Superior temporal gyrus (tissue), 1 donor: ENCODE data around the gene LSM7.

Experiments used
- DNase-seq: peaks from one replicate; pipeline ENCODE4 v3.0.0-alpha.2; 2016; ENCODE audit errors: extremely low spot score

Gene LSM7

GRCh38 chr19:2278459-2279158 lies 49.8 kb downstream of the LSM7 start:
- no peak for DNase-seq

GRCh38 chr19:2277138-2277537 lies 51.2 kb downstream of the LSM7 start:
- DNase-seq, result no peak

- no peak for DNase-seq
Observed at GRCh38 chr19:2276429-2276986, 51.9 kb downstream of the LSM7 start.

- no peak for DNase-seq
Observed at GRCh38 chr19:2275588-2276428, 52.6 kb downstream of the LSM7 start.

GRCh38 chr19:2274931-2275535 lies 53.4 kb downstream of the LSM7 start:
- DNase-seq, result peak; percentile 83

GRCh38 chr19:2274185-2274711 lies 54.1 kb downstream of the LSM7 start:
- DNase-seq, result no peak

GRCh38 chr19:2273356-2274184 lies 54.8 kb downstream of the LSM7 start:
- peak; percentile 58 for DNase-seq
